Measurements from ENCODE around the gene RPS19. TPM values are rescaled to one million over a fixed set of nuclear protein-coding genes. Genes with fewer than 3 reads are reported as not detected.

The RPS19 gene
- total RNA-seq, 4 donors from 2014 or later, result 1,057 to 2,332 (median 1,706) TPM

- Histone ChIP-seq H3K4me1 (no peaks in the 10 kb centered on the region), H3K27me3 (no peaks in the 10 kb centered on the region), H3K27ac (no peak overlapping the region), H3K4me3 (no peak overlapping the region), H3K9me3 (no peaks in the 10 kb centered on the region), H3K36me3 (peaks cover 92% of the 10 kb centered on the region)
- DNase-seq (ENCODE audit: low spot score in 2 of 2), result no peak
- no CpG with 5 or more reads among the region's 3 CpGs for WGBS
- TF ChIP-seq POLR2A (IDR thresholded peaks at IDR 0.05) (no peak), CTCF (IDR thresholded peaks at IDR 0.05) (no peak), EP300 (IDR thresholded peaks at IDR 0.05) (no peak), POLR2AphosphoS5 (IDR thresholded peaks at IDR 0.05) (no peak)
Measured at GRCh38 chr19:41897181-41897580, 37.1 kb downstream of the RPS19 start.

GRCh38 chr19:41897820-41898219, 37.8 kb downstream of the RPS19 start:
- no peaks in the 10 kb centered on the region for H3K9me3 ChIP-seq

DNA sequence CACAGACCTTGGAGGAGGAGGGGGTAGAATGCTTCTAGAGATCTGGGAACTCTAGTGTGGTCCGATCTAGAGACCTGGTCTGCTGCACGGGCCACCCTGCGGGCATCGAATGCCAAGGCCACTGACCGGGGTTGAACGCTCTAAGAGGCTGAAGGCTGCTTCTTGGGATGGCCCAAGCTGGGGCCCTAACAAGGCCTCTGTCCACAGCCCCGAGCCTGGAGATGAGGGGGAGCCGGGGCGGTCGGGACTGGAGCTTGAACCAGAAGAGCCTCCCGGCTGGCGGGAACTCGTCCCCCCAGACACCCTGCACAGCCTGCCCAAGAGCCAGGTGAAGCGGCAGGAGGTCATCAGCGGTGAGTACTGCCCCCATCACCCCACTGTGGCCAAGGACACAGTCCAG, 38.2 kb downstream of the RPS19 start:
- no peak for DNase-seq (ENCODE audit: low spot score in 2 of 2)
- no peak overlapping the region for H3K27ac ChIP-seq
- no peaks in the 10 kb centered on the region for H3K9me3 ChIP-seq
- peaks cover 94% of the 10 kb centered on the region for H3K36me3 ChIP-seq
- no peaks in the 10 kb centered on the region for H3K27me3 ChIP-seq
- TF ChIP-seq CTCF (IDR thresholded peaks at IDR 0.05) (no peak), EP300 (IDR thresholded peaks at IDR 0.05) (no peak), POLR2AphosphoS5 (IDR thresholded peaks at IDR 0.05) (no peak), POLR2A (IDR thresholded peaks at IDR 0.05) (no peak)
- no peaks in the 10 kb centered on the region for H3K4me1 ChIP-seq
- no peak overlapping the region for H3K4me3 ChIP-seq
- 94% methylated on average over 13 of the region's 15 CpGs for WGBS

More at GRCh38 chr19:41897820-41898219, 37.8 kb downstream of the RPS19 start:
- TF ChIP-seq POLR2A (IDR thresholded peaks at IDR 0.05) (no peak), POLR2AphosphoS5 (IDR thresholded peaks at IDR 0.05) (no peak), CTCF (IDR thresholded peaks at IDR 0.05) (no peak), EP300 (IDR thresholded peaks at IDR 0.05) (no peak)
- H3K36me3 ChIP-seq, result peaks cover 92% of the 10 kb centered on the region
- no peak overlapping the region for H3K27ac ChIP-seq
- H3K4me1 ChIP-seq, result no peaks in the 10 kb centered on the region
- no peaks in the 10 kb centered on the region for H3K27me3 ChIP-seq
- WGBS, result 95% methylated on average over 22 of the region's 24 CpGs
- no peak overlapping the region for H3K4me3 ChIP-seq
- DNase-seq (ENCODE audit: low spot score in 2 of 2), result no peak

- H3K27ac ChIP-seq, result no peak overlapping the region
- peaks cover 99% of the 10 kb centered on the region for H3K36me3 ChIP-seq
- H3K9me3 ChIP-seq, result no peaks in the 10 kb centered on the region
- TF ChIP-seq EP300 (IDR thresholded peaks at IDR 0.05) (no peak), POLR2A (IDR thresholded peaks at IDR 0.05) (no peak)
- H3K4me1 ChIP-seq, result no peaks in the 10 kb centered on the region
- no peaks in the 10 kb centered on the region for H3K27me3 ChIP-seq
- WGBS, result 90% methylated on average over 14 of the region's 21 CpGs
- no peak for DNase-seq (ENCODE audit: low spot score in 2 of 2)
- no peak overlapping the region for H3K4me3 ChIP-seq
Measured at GRCh38 chr19:41901707-41902360, 41.8 kb downstream of the RPS19 start.

DNA sequence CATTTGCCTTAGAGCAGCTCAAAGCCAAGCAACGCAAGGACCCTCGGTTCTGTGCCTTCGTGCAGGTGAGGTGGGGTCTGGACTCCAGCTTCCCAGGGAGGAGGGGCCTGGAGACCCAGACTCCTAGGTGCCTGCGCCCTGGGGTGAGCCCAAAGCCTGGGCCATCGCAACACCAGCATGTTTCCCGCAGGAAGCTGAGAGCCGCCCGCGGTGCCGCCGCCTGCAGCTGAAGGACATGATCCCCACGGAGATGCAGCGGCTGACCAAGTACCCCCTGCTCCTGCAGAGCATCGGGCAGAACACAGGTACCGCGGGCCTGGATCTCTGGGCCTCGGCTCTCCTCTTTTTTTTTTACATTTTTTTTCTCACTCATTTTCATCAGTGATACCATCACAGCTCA, 42.5 kb downstream of the RPS19 start:
- Histone ChIP-seq H3K9me3 (no peaks in the 10 kb centered on the region), H3K4me3 (no peak overlapping the region), H3K36me3 (peaks cover 97% of the 10 kb centered on the region), H3K27me3 (no peaks in the 10 kb centered on the region), H3K27ac (no peak overlapping the region), H3K4me1 (no peaks in the 10 kb centered on the region)
- no peak for DNase-seq (ENCODE audit: low spot score in 2 of 2)
- TF ChIP-seq EP300 (IDR thresholded peaks at IDR 0.05), result no peak
- TF ChIP-seq POLR2A (IDR thresholded peaks at IDR 0.05), result no peak
- no peak for TF ChIP-seq CTCF (IDR thresholded peaks at IDR 0.05)
- TF ChIP-seq POLR2AphosphoS5 (IDR thresholded peaks at IDR 0.05), result no peak
- WGBS, result 95% methylated on average over 14 of the region's 17 CpGs

All from suprapubic skin (tissue), 4 donors.